Measurements from ENCODE around the gene STAMBP.
"Not testable (repeated sequence)": the region's sequence is repeated elsewhere in the genome, so short reads cannot be mapped to it uniquely, and the experiment has no call there.

Gene STAMBP

GRCh38 chr2:73837847-73838585, 9.3 kb downstream of the STAMBP start:
- no peak for ATAC-seq

GRCh38 chr2:73838889-73839534, 10.3 kb downstream of the STAMBP start:
- no peak for ATAC-seq

GRCh38 chr2:73839653-73840411, 11.1 kb downstream of the STAMBP start:
- ATAC-seq: no peak

GRCh38 chr2:73841912-73842738, 13.4 kb downstream of the STAMBP start:
- peak in 1 of 2 donors; percentile 30 for ATAC-seq

- no peak for ATAC-seq
Observed at GRCh38 chr2:73842739-73843019, 13.9 kb downstream of the STAMBP start.

GRCh38 chr2:73844087-73844486, 15.3 kb downstream of the STAMBP start:
- ATAC-seq: no peak

GRCh38 chr2:73850009-73850408, 21.2 kb downstream of the STAMBP start:
- no peak for ATAC-seq

GRCh38 chr2:73851274-73851673, 22.5 kb downstream of the STAMBP start:
- ATAC-seq: no peak

GRCh38 chr2:73852020-73852419, 23.3 kb downstream of the STAMBP start:
- ATAC-seq: peak; percentile 58 to 66

GRCh38 chr2:73855526-73855925, 26.8 kb downstream of the STAMBP start:
- ATAC-seq: no peak

- no peak for ATAC-seq
Observed at GRCh38 chr2:73856214-73856613, 27.5 kb downstream of the STAMBP start.

GRCh38 chr2:73859721-73860586, 31.2 kb downstream of the STAMBP start:
- ATAC-seq: peak; percentile 97 to 100

GRCh38 chr2:73862987-73863386, 34.2 kb downstream of the STAMBP start:
- no peak for ATAC-seq

GRCh38 chr2:73868204-73868978, 39.6 kb downstream of the STAMBP start:
- ATAC-seq: no peak

GRCh38 chr2:73870084-73870483, 41.3 kb downstream of the STAMBP start:
- no peak for ATAC-seq

- ATAC-seq: peak in 1 of 2 donors; percentile 38
Observed at GRCh38 chr2:73877071-73877802, 48.5 kb downstream of the STAMBP start.

GRCh38 chr2:73877984-73878383, 49.2 kb downstream of the STAMBP start:
- not testable (repeated sequence) for ATAC-seq

- ATAC-seq: no peak
Observed at GRCh38 chr2:73885406-73885805, 56.6 kb downstream of the STAMBP start.

- ATAC-seq: peak; percentile 84 to 91
Observed at GRCh38 chr2:73886357-73886756, 57.6 kb downstream of the STAMBP start.

GRCh38 chr2:73887596-73888353, 59.0 kb downstream of the STAMBP start:
- peak; percentile 70 to 78 for ATAC-seq

All from activated CD4-positive, CD25-positive, alpha-beta regulatory T cell treated with anti-CD3 and anti-CD28 coated beads, Interleukin-2, amount 50 U/mL, for 24 hours (primary cell).